IMR-90 (cell line): ENCODE results near the gene CEP41. TPM values are rescaled to one million over a fixed set of nuclear protein-coding genes. Genes with fewer than 3 reads are reported as not detected.

ENCODE experiments used
- ATAC-seq: fragments of 200-7000 bp; cut with Tn5 transposase; 2 replicates; pipeline ENCODE4 v1.9.1; 2020; ENCODE audit warnings: low read depth, mild to moderate bottlenecking, moderate library complexity
- BruUV-seq: library from RNA; stranded (reverse); fragments of 400-500 nt; replicated peaks from 2 replicates; lab custom pipeline; 2021; lab: Mats Ljungman, UMichigan
- CTCF ChIA-PET: fragments of 300-600 bp; formaldehyde crosslinking; extraction: SDS; loops from one replicate; lab custom pipeline; 2021; ENCODE audit warnings: antibody characterized with exemption; lab: Yijun Ruan, JAX
- POLR2A ChIA-PET: fragments of 300-600 bp; sonication (Branson Sonifier 250); formaldehyde crosslinking; loops from one replicate; lab custom pipeline; 2022; ENCODE audit warnings: antibody characterized with exemption; ENCODE audit not compliant: unreplicated experiment; lab: Charles Lee
- DNase-seq: peaks from one replicate; pipeline ENCODE4 v3.0.0; 2013
- H2AFZ ChIP-seq: replicated peaks from 2 replicates; pipeline ENCODE3; 2013; ENCODE audit warnings: low read length, mild to moderate bottlenecking; ENCODE audit not compliant: poor library complexity
- H2AK5ac ChIP-seq: 2 replicates; pipeline ENCODE4 v1.6.1; 2013; ENCODE audit warnings: low read depth, low read length, inconsistent platforms
- H2AK9ac ChIP-seq: replicated peaks from 2 replicates; pipeline ENCODE3; 2013; ENCODE audit warnings: mild to moderate bottlenecking, low read depth, low read length, moderate library complexity; ENCODE audit not compliant: poor library complexity
- H2BK120ac ChIP-seq: 2 replicates; pipeline ENCODE4 v1.6.1; 2013; ENCODE audit warnings: low read depth, low read length, inconsistent platforms
- H2BK15ac ChIP-seq: 3 replicates; pipeline ENCODE4 v1.6.1; 2013; ENCODE audit warnings: low read depth, low read length, inconsistent platforms
- H2BK20ac ChIP-seq: 2 replicates; pipeline ENCODE4 v1.6.1; 2013; ENCODE audit warnings: low read depth, mild to moderate bottlenecking, inconsistent platforms, low read length, moderate library complexity
- H2BK5ac ChIP-seq: 2 replicates; pipeline ENCODE4 v1.6.1; 2013; ENCODE audit warnings: mild to moderate bottlenecking, low read depth, low read length, inconsistent platforms; ENCODE audit not compliant: poor library complexity, severe bottlenecking
- H3K14ac ChIP-seq: replicated peaks from 2 replicates; pipeline ENCODE4 v1.6.1; 2013; ENCODE audit warnings: low read depth, low read length, inconsistent platforms
- H3K18ac ChIP-seq: 2 replicates; pipeline ENCODE4 v1.6.1; 2013; ENCODE audit warnings: low read depth, low read length, control low read depth
- H3K23ac ChIP-seq: 2 replicates; pipeline ENCODE4 v1.6.1; 2013; ENCODE audit warnings: low read depth, low read length, inconsistent platforms
- H3K27ac ChIP-seq: 2 replicates; pipeline ENCODE4 v1.5.1; 2013; ENCODE audit warnings: mild to moderate bottlenecking, control low read depth, low read length; ENCODE audit not compliant: insufficient read depth
- H3K27me3 ChIP-seq: 2 replicates; pipeline ENCODE4 v1.6.1; 2013; ENCODE audit warnings: low read length; ENCODE audit not compliant: control insufficient read depth, insufficient read depth
- H3K36me3 ChIP-seq: 2 replicates; pipeline ENCODE4 v1.6.1; 2013; ENCODE audit warnings: low read length, mixed read lengths; ENCODE audit not compliant: control insufficient read depth, insufficient read depth
- H3K4ac ChIP-seq: 2 replicates; pipeline ENCODE4 v1.6.1; 2013; ENCODE audit warnings: low read depth, low read length, inconsistent platforms
- H3K4me1 ChIP-seq: 2 replicates; pipeline ENCODE4 v1.6.1; 2013; ENCODE audit warnings: low read length, mixed read lengths; ENCODE audit not compliant: control insufficient read depth, insufficient read depth
- H3K4me2 ChIP-seq: 2 replicates; pipeline ENCODE4 v1.6.1; 2013; ENCODE audit warnings: low read depth, mild to moderate bottlenecking, control low read depth, low read length, moderate library complexity
- H3K4me3 ChIP-seq: 2 replicates; pipeline ENCODE4 v1.5.1; 2013; ENCODE audit warnings: low read depth, mild to moderate bottlenecking, control low read depth, low read length, moderate library complexity; ENCODE audit not compliant: insufficient read depth
- H3K56ac ChIP-seq: 2 replicates; pipeline ENCODE4 v1.6.1; 2013; ENCODE audit warnings: low read length, inconsistent platforms; ENCODE audit not compliant: insufficient read depth; ENCODE audit errors: extremely low read depth
- H3K79me1 ChIP-seq, 2 experiments: 2 replicates each; pipeline ENCODE4 v1.6.1; 2013; ENCODE audit warnings: low read length in 2 of 2, inconsistent platforms in 1 of 2, low read depth in 1 of 2
- H3K9ac ChIP-seq: 2 replicates; pipeline ENCODE4 v1.6.1; 2013; ENCODE audit warnings: low read depth, low read length, control low read depth
- H3K9me1 ChIP-seq: 2 replicates; pipeline ENCODE4 v1.6.1; 2013; ENCODE audit warnings: low read length, inconsistent platforms; ENCODE audit not compliant: insufficient read depth
- H3K9me3 ChIP-seq: 2 replicates; pipeline ENCODE4 v1.6.1; 2013; ENCODE audit warnings: low read length; ENCODE audit not compliant: control insufficient read depth, insufficient read depth
- H4K20me1 ChIP-seq: 2 replicates; pipeline ENCODE4 v1.6.1; 2013; ENCODE audit warnings: low read length, inconsistent platforms; ENCODE audit not compliant: insufficient read depth
- H4K5ac ChIP-seq: 2 replicates; pipeline ENCODE4 v1.6.1; 2013; ENCODE audit warnings: mild to moderate bottlenecking, low read depth, low read length, control low read depth
- H4K8ac ChIP-seq, 2 experiments: 2 replicates each; pipeline ENCODE4 v1.6.1; 2013; ENCODE audit warnings: low read depth in 2 of 2, low read length in 2 of 2, control low read depth in 1 of 2, inconsistent platforms in 1 of 2
- H4K91ac ChIP-seq: 2 replicates; pipeline ENCODE4 v1.6.1; 2013; ENCODE audit warnings: low read depth, low read length, inconsistent platforms; ENCODE audit not compliant: insufficient read depth
- BHLHE40 ChIP-seq: fragments of 150-350 bp; IDR thresholded peaks from 2 replicates; pipeline ENCODE4 v1.6.1; 2016; ENCODE audit warnings: mild to moderate bottlenecking, low read depth, low read length
- CEBPB ChIP-seq: IDR thresholded peaks from 2 replicates; pipeline ENCODE4 v1.6.1; 2012; ENCODE audit warnings: low read depth, low read length, improper control_type of control experiment
- CHD1 ChIP-seq: IDR thresholded peaks from 2 replicates; pipeline ENCODE4 v1.6.1; 2012; ENCODE audit warnings: low read depth, low read length, improper control_type of control experiment
- FOS ChIP-seq: fragments of 150-350 bp; IDR thresholded peaks from 2 replicates; pipeline ENCODE4 v1.6.1; 2016; ENCODE audit warnings: low read depth, low read length
- MAFK ChIP-seq: IDR thresholded peaks from 2 replicates; pipeline ENCODE4 v1.6.1; 2012; ENCODE audit warnings: low read depth, low read length, improper control_type of control experiment
- MAZ ChIP-seq: IDR thresholded peaks from 2 replicates; pipeline ENCODE4 v1.6.1; 2012; ENCODE audit warnings: low read depth, mild to moderate bottlenecking, low read length, improper control_type of control experiment, moderate library complexity, borderline replicate concordance
- MXI1 ChIP-seq: IDR thresholded peaks from 2 replicates; pipeline ENCODE4 v1.6.1; 2012; ENCODE audit warnings: low read depth, mild to moderate bottlenecking, low read length, moderate library complexity, borderline replicate concordance
- NFE2L2 ChIP-seq: fragments of 150-350 bp; IDR thresholded peaks from 2 replicates; pipeline ENCODE4 v1.6.1; 2016; ENCODE audit warnings: low read depth, mild to moderate bottlenecking, low read length
- POLR2A ChIP-seq: IDR thresholded peaks from 2 replicates; pipeline ENCODE4 v1.6.1; 2012; ENCODE audit warnings: mild to moderate bottlenecking, low read depth, low read length
- RAD21 ChIP-seq: IDR thresholded peaks from 2 replicates; pipeline ENCODE4 v1.6.1; 2012; ENCODE audit warnings: low read length, improper control_type of control experiment
- RCOR1 ChIP-seq: IDR thresholded peaks from 2 replicates; pipeline ENCODE4 v1.6.1; 2012; ENCODE audit warnings: mild to moderate bottlenecking, low read length, improper control_type of control experiment; ENCODE audit not compliant: insufficient replicate concordance
- RFX5 ChIP-seq: IDR thresholded peaks from 2 replicates; pipeline ENCODE4 v1.8.0; 2012; ENCODE audit warnings: low read depth, mild to moderate bottlenecking, low read length, moderate library complexity
- SMC3 ChIP-seq: fragments of 150-350 bp; IDR thresholded peaks from 2 replicates; pipeline ENCODE4 v1.6.1; 2016; ENCODE audit warnings: low read depth, mild to moderate bottlenecking, antibody characterized with exemption, low read length, moderate library complexity
- WGBS, 2 experiments: methylation state at CpG; one replicate each; pipeline versions ENCODE4 v1.1.5 to v1.1.7; 2013; ENCODE audit warnings: missing lambda C conversion rate in 2 of 2; ENCODE audit not compliant: insufficient read length in 1 of 2; ENCODE audit errors: extremely low coverage in 2 of 2; 5-methylcytosine and 5-hydroxymethylcytosine counted together
- dilution Hi-C: fragments of 300-500 bp; cut with HindIII; formaldehyde crosslinking; loops from one replicate; pipeline ENCODE4 v1.14.3; 2018; ENCODE audit warnings: low sequenced_read_pairs; ENCODE audit not compliant: unreplicated experiment
- in situ Hi-C: fragments of 300-500 bp; cut with MboI; formaldehyde crosslinking; loops from 3 replicates; pipeline ENCODE4 v1.14.3; 2019; ENCODE audit warnings: low sequenced_read_pairs, inconsistent platforms, mixed read lengths
- intact Hi-C: fragments of 100-400 bp; cut with micrococcal nuclease; formaldehyde crosslinking; loops from 2 replicates; pipeline ENCODE4 v1.10.0; 2022
- polyA plus RNA-seq, 3 experiments: library from polyadenylated mRNA; depleted of rRNA; stranded (reverse); fragments of >200 nt; gene quantifications; 2 replicates each; pipeline ENCODE4 v1.2.3, GENCODE V29; 2012; ENCODE audit warnings: low replicate concordance in 1 of 3
- total RNA-seq: library from RNA; depleted of rRNA; stranded (reverse); fragments of >200 nt; gene quantifications from 2 replicates; pipeline ENCODE4 v1.2.3, GENCODE V29; 2012
- TF ChIP-seq, protein P1 (sequence below): fragments of 150-350 bp; IDR thresholded peaks from 2 replicates; pipeline ENCODE4 v1.6.1; 2016; ENCODE audit warnings: low read depth, mild to moderate bottlenecking, low read length, moderate library complexity, borderline replicate concordance
- TF ChIP-seq, protein P2 (sequence below): conservative IDR thresholded peaks from 2 replicates; pipeline ENCODE4 v1.5.1; 2012; ENCODE audit warnings: mild to moderate bottlenecking, low read depth, low read length, improper control_type of control experiment
- TF ChIP-seq, protein P3 (sequence below): fragments of 150-350 bp; IDR thresholded peaks from 2 replicates; pipeline ENCODE4 v1.6.1; 2017; ENCODE audit warnings: mild to moderate bottlenecking, antibody characterized with exemption, low read length, low read depth

Gene CEP41
- total and polyA plus RNA-seq, 2 of the 4 experiments (the other 2 are of a cell fraction): 12.2 to 21.9 TPM

DNA sequence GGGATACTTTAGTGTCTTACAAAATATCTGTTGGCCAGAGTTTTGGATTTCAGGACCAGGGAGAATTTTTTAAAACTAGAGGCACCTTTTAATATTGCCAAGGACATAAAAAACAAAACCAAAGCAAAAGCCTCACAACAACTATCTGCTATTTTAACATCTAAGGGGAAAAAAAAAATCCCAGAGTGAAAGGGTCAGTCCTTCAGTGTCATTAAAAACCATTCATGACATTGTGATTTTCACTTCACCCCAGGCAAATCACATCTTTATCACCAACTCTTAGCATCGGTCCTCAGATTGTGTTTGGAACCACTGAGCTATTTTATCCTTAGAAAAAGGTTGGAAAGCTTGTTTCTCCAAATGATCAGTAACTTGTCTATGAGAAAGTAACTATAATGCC is 10.7 kb downstream of the CEP41 start:
- WGBS, 2 experiments: no CpG with 5 or more reads among the region's 1 CpG
- no peak overlapping the region; the same call in 1 of the 2 replicates for H3K27ac ChIP-seq
- peaks cover 13% of the 10 kb centered on the region for H3K4me1 ChIP-seq
- H3K18ac ChIP-seq: peak overlapping the region; percentile 67; the same call in 1 of the 2 replicates
- peak overlapping the region; percentile 15; the same call in 1 of the 2 replicates for H2BK120ac ChIP-seq
- H2BK5ac ChIP-seq: no peak overlapping the region
- H4K8ac ChIP-seq: peak overlapping the region in 1 of 2 experiments; percentile 32; a peak in 1 of 4 replicates
- no peak overlapping the region for H3K14ac ChIP-seq
- DNase-seq: no peak
- no peak overlapping the region for H2AFZ ChIP-seq
- TF ChIP-seq, protein P1, sequence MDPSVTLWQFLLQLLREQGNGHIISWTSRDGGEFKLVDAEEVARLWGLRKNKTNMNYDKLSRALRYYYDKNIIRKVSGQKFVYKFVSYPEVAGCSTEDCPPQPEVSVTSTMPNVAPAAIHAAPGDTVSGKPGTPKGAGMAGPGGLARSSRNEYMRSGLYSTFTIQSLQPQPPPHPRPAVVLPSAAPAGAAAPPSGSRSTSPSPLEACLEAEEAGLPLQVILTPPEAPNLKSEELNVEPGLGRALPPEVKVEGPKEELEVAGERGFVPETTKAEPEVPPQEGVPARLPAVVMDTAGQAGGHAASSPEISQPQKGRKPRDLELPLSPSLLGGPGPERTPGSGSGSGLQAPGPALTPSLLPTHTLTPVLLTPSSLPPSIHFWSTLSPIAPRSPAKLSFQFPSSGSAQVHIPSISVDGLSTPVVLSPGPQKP: no peak
- TF ChIP-seq, protein P2, sequence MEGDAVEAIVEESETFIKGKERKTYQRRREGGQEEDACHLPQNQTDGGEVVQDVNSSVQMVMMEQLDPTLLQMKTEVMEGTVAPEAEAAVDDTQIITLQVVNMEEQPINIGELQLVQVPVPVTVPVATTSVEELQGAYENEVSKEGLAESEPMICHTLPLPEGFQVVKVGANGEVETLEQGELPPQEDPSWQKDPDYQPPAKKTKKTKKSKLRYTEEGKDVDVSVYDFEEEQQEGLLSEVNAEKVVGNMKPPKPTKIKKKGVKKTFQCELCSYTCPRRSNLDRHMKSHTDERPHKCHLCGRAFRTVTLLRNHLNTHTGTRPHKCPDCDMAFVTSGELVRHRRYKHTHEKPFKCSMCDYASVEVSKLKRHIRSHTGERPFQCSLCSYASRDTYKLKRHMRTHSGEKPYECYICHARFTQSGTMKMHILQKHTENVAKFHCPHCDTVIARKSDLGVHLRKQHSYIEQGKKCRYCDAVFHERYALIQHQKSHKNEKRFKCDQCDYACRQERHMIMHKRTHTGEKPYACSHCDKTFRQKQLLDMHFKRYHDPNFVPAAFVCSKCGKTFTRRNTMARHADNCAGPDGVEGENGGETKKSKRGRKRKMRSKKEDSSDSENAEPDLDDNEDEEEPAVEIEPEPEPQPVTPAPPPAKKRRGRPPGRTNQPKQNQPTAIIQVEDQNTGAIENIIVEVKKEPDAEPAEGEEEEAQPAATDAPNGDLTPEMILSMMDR: no peak
- no peak for TF ChIP-seq RCOR1
- TF ChIP-seq FOS: no peak
- no peak for TF ChIP-seq RFX5
- no peak for TF ChIP-seq MAZ
- no peak for TF ChIP-seq POLR2A
- TF ChIP-seq, protein P3, sequence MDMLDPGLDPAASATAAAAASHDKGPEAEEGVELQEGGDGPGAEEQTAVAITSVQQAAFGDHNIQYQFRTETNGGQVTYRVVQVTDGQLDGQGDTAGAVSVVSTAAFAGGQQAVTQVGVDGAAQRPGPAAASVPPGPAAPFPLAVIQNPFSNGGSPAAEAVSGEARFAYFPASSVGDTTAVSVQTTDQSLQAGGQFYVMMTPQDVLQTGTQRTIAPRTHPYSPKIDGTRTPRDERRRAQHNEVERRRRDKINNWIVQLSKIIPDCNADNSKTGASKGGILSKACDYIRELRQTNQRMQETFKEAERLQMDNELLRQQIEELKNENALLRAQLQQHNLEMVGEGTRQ: no peak
- TF ChIP-seq CHD1: no peak
- TF ChIP-seq MXI1: no peak
- no peak for TF ChIP-seq SMC3
- TF ChIP-seq RAD21: no peak
- TF ChIP-seq BHLHE40: no peak
- no peak for TF ChIP-seq NFE2L2
- no peak for TF ChIP-seq CEBPB
- TF ChIP-seq MAFK: no peak
- BruUV-seq: no TSS peak
- peak overlapping the region; percentile 11; the same call in 1 of the 2 replicates for H3K23ac ChIP-seq
- peak overlapping the region; percentile 30; the same call in 1 of the 2 replicates for H4K5ac ChIP-seq
- intact Hi-C loops (loop anchor here (5.0 kb wide), 1 partner anchor 62 kb away; the partner anchor contains the start of gene MEST), dilution Hi-C loops (no loop called here), in situ Hi-C loops (no loop called here)
- no peak overlapping the region for H2BK15ac ChIP-seq
- H4K91ac ChIP-seq: no peak overlapping the region
- POLR2A ChIA-PET: no interaction called here
- peak overlapping the region; percentile 91 for H3K4me2 ChIP-seq
- H3K4me3 ChIP-seq: no peak overlapping the region
- H3K36me3 ChIP-seq: no peaks in the 10 kb centered on the region
- H2BK20ac ChIP-seq: no peak overlapping the region
- no peak for ATAC-seq
- peaks cover 6 to 34% of the 10 kb centered on the region in 2 experiments for H3K79me1 ChIP-seq
- 0 out of 2 replicates have a peak overlapping the region, but pooled peaks have one; percentile 50 for H3K9ac ChIP-seq
- no peaks in the 10 kb centered on the region for H4K20me1 ChIP-seq
- no peaks in the 10 kb centered on the region for H3K27me3 ChIP-seq
- no peak overlapping the region for H2AK5ac ChIP-seq
- H3K9me3 ChIP-seq: no peaks in the 10 kb centered on the region
- CTCF ChIA-PET: no interaction called here
- H3K56ac ChIP-seq: no peak overlapping the region
- peaks cover 15% of the 10 kb centered on the region for H3K9me1 ChIP-seq
- no peak overlapping the region for H3K4ac ChIP-seq
- H2AK9ac ChIP-seq: no peak overlapping the region
